ACHN (cell line): ENCODE measurements around the gene NDST1.
A peak's percentile ranks its signal among the peaks of the same experiment; 100 is the strongest.
"Not testable (repeated sequence)": the region's sequence is repeated elsewhere in the genome, so short reads cannot be mapped to it uniquely, and the experiment has no call there.

Experiments used
- DNase-seq: peaks from one replicate; pipeline ENCODE4 v3.0.0-alpha.2; 2015
- in situ Hi-C: cut with HindIII; loops from 2 replicates; pipeline ENCODE4 v1.10.0; 2017; ENCODE audit warnings: low sequenced_read_pairs, low pct_ligation_motif_present, low pct_unique_long_range_greater_than_20kb

NDST1 gene

GRCh38 chr5:150518712-150519559 lies 11.0 kb downstream of the NDST1 start:
- in situ Hi-C loops, DNase-seq: not testable (repeated sequence)

DNA sequence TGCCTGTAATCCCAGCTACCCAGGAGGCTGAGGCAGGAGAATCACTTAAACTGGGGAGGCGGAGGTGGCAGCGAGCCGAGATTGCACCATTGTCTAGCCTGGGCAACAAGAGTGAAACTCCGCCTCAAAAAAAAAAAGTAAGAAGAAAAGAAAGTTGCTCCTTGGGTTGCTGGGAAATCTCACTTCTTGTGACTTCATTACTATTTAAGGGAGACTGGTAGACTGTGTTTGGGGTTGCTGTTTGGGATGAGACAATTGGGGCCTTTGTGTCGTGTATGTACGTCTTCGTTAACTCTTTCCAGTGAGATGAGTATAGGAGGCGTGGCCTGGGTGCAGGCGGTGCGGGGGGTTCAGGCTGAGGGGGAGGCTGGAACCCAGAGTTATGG lies 11.6 kb downstream of the NDST1 start:
- DNase-seq, result no peak
- in situ Hi-C loops, result no loop called here

GRCh38 chr5:150519978-150520377 lies 12.0 kb downstream of the NDST1 start:
- no peak for DNase-seq
- in situ Hi-C loops, result no loop called here

DNA sequence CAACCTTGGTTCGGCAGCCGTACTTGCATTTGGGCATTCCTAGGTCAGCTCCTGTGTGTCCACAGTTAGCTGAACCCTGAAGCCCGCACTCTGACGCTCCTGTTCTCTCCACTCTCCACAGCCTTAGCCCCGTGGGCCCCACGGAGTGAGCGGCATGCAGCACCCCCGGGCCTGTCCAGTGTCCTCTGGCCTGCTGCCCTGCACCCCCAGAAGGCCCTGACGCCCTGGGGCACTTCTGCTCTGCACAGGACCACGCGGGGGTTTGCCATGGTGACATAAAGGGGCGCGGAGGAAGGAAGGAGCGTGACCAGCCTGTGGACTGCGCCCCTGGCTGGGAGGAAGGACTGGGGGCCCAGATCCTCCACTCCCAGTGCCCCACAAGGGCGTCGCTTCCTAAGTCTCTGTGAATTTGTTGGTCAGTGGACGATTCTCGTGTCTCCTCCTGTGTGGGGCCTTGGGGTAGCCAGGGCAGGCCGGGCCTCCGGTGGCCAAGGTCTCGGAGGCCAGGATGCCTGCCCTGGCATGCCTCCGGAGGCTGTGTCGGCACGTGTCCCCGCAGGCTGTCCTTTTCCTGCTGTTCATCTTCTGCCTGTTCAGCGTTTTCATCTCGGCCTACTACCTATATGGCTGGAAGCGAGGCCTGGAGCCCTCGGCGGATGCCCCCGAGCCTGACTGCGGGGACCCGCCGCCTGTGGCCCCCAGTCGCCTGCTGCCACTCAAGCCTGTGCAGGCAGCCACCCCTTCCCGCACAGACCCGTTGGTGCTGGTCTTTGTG lies 13.0 kb downstream of the NDST1 start:
- in situ Hi-C loops, result no loop called here
- no peak for DNase-seq

GRCh38 chr5:150521522-150521817 lies 13.5 kb downstream of the NDST1 start:
- in situ Hi-C loops, result no loop called here
- no peak for DNase-seq

DNA sequence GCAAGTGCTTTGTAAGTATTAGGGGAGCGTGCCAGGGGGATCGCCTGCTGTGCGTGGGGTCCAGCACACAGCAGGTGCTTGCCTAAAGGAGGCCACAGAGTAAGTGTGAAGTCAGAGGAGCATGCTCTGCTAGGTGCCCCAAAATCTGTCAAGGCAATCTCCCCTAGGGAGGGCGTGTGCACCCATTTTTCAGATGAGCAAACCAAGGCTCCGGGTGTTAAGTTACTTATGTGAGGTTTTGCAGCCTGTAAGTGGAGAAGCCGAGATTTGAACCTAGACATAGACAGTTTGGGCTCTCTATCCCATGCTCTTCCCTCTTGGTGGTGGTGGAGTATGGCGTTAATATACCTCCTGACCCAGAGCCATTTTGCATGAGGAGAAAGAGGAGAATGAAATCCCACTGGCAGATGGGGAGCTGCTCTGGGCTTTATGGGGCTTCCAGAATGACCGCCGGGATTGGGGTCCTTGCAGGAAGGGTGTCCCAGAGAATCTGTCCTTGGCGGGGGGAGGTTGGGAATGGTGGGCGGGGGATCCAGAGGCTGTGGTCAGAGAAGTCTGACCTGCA lies 14.1 kb downstream of the NDST1 start:
- DNase-seq, result no peak
- in situ Hi-C loops, result no loop called here

- in situ Hi-C loops, result no loop called here
- DNase-seq, result no peak
These were observed 14.8 kb downstream of the NDST1 start for GRCh38 chr5:150522504-150523414.

DNA sequence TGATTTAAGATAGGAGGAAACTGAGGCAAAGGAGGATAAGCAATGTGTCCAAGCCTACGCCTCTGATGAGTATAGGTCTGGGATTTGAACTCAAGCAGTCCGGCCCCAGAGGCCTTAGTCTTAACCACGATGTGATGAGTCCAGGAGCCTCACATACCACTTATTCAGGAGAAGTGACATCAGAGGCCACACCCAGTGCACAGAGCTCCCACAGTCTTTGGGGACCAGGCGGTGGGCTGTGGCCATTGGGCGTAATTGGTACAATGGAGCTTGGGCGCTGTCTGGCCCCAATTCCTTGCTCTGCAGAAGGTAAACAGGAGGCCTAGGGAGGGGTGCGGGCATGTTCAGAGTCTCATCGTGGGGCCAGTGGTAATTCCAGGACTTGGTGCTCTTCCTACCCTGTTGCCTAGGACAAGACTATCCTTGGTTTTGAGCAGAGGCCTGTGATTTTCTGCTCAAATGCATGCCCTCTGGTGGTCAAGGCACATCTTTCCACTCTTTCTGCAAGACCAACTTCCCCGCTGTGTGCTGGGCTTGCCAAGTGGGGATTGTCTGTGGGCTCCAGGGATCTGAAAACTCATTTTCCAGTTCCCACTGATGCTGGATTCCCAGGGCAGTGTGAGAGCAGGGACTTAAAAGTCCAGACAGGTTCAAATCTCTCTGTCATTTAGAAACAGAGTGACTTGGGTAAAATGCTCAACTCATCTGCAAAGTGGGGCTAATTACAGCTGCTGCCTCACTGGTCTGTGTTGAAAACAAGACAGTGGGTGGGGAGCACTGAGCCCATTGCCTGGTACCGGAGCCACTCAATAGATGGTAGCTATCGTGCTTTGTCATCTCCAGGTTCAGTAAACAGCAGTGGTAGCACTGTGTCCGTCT lies 15.8 kb downstream of the NDST1 start:
- in situ Hi-C loops, result no loop called here
- DNase-seq, result peak; percentile 56

DNA sequence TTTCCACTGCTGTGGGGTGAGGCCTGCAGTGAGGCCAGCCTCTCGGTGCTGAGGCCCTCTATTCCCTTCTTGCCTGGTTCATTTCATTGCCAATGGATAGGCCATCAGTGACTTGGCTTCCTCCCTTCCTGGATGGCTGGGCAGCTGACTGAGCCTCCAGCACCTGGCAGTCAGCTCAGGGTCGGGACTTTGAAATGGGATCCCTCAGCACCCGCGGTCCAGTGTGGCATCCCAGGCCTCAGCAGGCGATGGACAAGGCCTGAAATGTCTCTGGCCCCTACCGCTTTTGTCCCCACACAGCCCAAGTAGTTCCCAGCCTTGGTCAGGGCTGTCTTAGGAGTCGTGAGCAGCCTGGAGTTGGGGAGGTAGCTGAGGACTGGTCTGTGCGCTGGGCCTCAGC lies 17.2 kb downstream of the NDST1 start:
- DNase-seq, result no peak
- in situ Hi-C loops, result no loop called here

- no peak for DNase-seq
- in situ Hi-C loops, result no loop called here
These were observed 17.9 kb downstream of the NDST1 start for GRCh38 chr5:150525781-150526180.

DNA sequence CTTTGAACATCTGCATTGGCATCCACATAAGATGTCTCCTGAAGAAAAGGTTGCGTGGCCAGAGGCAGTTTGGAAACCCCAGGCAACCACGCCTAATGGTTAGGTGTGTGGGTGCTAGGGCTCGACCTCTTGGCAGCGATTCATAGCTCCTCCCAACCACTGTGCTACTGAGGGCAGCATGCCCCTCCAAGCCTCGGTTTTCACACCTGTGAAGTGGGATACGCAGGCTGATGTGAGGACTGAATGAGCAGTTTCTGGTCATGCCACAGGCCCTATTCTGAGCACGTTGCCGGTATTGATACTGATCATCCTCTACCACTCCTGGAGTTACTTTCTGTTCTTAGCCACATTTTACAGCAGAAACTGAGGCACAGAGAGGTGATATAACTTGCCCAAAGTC lies 19.1 kb downstream of the NDST1 start:
- in situ Hi-C loops, result no loop called here
- no peak for DNase-seq

- in situ Hi-C loops, result no loop called here
- no peak for DNase-seq
These were observed 19.9 kb downstream of the NDST1 start for GRCh38 chr5:150527808-150528207.

DNA sequence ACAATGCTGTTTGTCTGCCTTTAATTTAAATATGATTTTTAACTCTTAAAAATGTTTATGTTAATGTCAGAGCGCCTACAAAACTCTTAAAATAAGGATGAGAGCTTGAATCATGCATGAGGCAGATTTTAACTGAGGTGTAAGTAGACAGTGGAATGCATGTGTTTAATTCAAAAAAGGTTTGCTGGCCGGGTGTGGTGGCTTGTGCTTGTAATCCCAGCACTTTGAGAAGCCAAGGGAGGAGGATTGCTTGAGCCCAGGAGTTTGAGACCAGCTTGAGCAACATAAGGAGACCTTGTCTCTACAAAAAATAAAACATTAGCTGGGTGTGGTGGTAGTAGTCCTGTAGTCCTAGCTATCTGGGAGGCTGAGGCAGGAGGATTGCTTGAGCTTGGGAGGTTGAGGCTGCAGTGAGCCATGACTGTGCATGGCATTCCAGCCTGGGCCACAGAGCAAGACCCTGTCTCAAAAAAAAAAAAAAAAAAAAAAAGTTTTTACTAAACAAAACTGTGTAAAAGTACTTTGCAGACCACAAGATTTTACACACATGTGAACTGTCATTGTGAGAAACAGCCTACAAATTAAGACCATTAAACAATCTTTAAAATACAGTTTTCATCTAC lies 21.1 kb downstream of the NDST1 start:
- in situ Hi-C loops, result no loop called here
- DNase-seq, result no peak

- in situ Hi-C loops, result no loop called here
- DNase-seq, result no peak
These were observed 21.6 kb downstream of the NDST1 start for GRCh38 chr5:150529555-150529954.

DNA sequence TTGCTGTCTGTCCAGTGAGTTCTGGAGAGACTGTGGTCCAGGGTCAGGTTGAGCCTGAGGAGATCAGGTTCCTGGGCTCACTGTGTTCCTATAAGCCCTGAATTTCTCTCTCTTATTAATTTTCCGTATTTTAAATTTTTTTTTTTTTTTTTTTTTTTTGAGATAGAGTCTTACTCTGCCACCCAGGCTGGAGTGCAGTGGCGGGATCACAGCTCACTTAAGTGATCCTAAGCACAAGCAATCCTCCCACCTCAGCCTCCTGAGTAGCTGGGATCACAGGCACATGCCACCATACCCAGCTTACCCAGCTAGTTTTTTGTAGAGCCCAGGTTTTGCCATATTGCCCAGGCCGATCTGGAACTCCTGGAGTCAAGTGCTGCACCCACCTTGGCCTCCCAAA lies 22.5 kb downstream of the NDST1 start:
- DNase-seq, result no peak
- in situ Hi-C loops, result no loop called here

- DNase-seq, result no peak
- in situ Hi-C loops, result no loop called here
These were observed 23.1 kb downstream of the NDST1 start for GRCh38 chr5:150530951-150531588.

DNA sequence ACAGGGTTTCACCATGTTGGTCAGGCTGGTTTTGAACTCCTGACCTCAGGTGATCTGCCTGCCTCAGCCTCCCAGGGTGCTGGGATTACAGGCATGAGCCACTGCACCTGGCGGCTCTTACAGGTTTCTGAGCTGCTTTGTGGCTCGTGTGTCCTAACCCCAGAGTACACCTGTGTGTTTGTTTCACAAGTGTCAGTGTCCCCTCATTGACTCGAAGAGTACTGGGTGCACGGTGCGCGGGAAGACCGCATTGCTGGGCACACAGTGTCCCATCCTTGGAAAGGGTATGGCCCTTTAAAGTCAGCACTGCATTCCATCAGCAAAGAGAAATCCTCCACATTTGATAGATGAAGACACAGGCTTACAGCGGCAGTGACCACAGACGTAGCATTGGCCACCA lies 23.8 kb downstream of the NDST1 start:
- no peak for DNase-seq
- in situ Hi-C loops, result no loop called here
